ENCODE results near the gene DLX1. TPM values are rescaled to one million over a fixed set of nuclear protein-coding genes. Genes with fewer than 3 reads are reported as not detected.
A peak's percentile ranks its signal among the peaks of the same experiment; 100 is the strongest.

DLX1 gene
- total and polyA plus RNA-seq, 9 of the 15 experiments (the other 6 are each of a cell fraction or from before 2014, with no cell fraction given): 1.9 to 26.2 (median 9.6) TPM

DNA sequence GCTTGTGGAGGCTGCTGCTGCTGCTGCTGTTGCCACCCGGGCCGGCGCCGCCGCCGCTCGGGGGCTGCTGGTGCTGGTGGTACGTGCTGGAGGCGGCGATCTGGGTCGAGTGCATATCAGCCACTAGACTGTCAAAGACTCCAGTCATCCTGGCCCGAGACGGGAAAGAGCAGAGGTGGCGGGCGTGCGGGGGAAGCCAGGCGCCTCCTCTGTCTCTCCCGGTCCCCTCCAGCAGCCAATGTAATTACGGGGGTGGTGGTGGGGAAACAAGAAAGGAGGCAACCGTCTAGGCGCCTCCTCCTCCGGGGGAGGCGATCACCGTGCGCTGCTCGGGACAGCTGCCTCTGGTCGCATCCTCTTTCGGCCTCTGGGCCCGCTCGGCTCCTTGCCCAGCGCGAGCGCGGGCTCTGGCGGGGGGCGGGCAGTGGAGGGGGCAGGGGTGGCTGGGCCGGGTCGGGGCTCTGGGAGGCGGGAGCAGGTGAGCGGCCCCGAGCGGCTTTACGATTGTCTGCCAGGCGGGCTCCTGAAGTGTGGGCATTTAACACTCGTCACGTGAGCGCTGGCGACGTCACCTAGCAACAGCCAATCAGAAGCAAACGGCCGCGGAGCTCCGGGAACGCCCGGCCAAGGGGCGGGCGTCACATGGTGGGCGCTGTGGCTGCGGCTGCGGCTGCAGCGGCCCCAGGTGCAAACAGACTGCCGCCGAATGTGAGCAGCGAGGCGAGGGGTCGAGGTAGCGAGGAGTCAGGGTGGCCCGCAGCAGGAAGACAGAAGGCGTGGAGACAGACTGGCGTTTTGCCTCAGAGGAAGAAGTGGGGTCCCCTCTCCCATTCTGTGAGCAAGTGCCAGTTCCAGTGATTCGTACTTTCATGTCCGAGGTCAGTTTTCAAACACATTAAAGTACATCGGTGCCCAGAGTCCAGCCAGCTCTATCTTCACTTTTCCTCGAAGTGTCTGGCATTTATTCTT lies 17.4 kb downstream of the DLX1 start, which contains the start of gene DLX2 (continued):
- TF ChIP-seq CREB1 (IDR thresholded peaks at IDR 0.05) (peak; percentile 70), CREB1 (CRISPR knock-in tag; IDR thresholded peaks at IDR 0.05) (peak; percentile 65), GTF2E2 (tag; IDR thresholded peaks at IDR 0.05) (peak; percentile 48; the same call in 1 of the 2 replicates), HDAC2 (IDR thresholded peaks at IDR 0.05) (peak; percentile 77), CHD2 (IDR thresholded peaks at IDR 0.05; ENCODE audit: low read depth, low read length) (peak; percentile 57), TCF7 (IDR thresholded peaks at IDR 0.05; ENCODE audit: borderline replicate concordance) (no peak; the same call in 1 of the 2 replicates), POLR2A (conservative IDR thresholded peaks at IDR 0.05) (peak; percentile 66), TBL1XR1 (IDR thresholded peaks at IDR 0.05; ENCODE audit: low read length in 2 of 2) (no peak), HDAC1 (IDR thresholded peaks at IDR 0.05) (peak in 1 of 2 experiments; percentile 92; a peak in 2 of 4 replicates), TCF3 (CRISPR knock-in tag; IDR thresholded peaks at IDR 0.05) (peak; percentile 19; the same call in 1 of the 2 replicates), NFE2L1 (tag; IDR thresholded peaks at IDR 0.05; ENCODE audit: borderline replicate concordance, low read depth) (no peak), POLR2AphosphoS5 (IDR thresholded peaks at IDR 0.05; ENCODE audit: control insufficient read depth, insufficient read depth, low read depth, low read length) (peak; percentile 28), RFX5 (IDR thresholded peaks at IDR 0.05; ENCODE audit: low read depth, low read length) (no peak)
- TF ChIP-seq, protein P1, sequence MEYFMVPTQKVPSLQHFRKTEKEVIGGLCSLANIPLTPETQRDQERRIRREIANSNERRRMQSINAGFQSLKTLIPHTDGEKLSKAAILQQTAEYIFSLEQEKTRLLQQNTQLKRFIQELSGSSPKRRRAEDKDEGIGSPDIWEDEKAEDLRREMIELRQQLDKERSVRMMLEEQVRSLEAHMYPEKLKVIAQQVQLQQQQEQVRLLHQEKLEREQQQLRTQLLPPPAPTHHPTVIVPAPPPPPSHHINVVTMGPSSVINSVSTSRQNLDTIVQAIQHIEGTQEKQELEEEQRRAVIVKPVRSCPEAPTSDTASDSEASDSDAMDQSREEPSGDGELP (CRISPR knock-in tag; IDR thresholded peaks at IDR 0.05; ENCODE audit: borderline replicate concordance): peak; percentile 86
- TF ChIP-seq, protein P2, sequence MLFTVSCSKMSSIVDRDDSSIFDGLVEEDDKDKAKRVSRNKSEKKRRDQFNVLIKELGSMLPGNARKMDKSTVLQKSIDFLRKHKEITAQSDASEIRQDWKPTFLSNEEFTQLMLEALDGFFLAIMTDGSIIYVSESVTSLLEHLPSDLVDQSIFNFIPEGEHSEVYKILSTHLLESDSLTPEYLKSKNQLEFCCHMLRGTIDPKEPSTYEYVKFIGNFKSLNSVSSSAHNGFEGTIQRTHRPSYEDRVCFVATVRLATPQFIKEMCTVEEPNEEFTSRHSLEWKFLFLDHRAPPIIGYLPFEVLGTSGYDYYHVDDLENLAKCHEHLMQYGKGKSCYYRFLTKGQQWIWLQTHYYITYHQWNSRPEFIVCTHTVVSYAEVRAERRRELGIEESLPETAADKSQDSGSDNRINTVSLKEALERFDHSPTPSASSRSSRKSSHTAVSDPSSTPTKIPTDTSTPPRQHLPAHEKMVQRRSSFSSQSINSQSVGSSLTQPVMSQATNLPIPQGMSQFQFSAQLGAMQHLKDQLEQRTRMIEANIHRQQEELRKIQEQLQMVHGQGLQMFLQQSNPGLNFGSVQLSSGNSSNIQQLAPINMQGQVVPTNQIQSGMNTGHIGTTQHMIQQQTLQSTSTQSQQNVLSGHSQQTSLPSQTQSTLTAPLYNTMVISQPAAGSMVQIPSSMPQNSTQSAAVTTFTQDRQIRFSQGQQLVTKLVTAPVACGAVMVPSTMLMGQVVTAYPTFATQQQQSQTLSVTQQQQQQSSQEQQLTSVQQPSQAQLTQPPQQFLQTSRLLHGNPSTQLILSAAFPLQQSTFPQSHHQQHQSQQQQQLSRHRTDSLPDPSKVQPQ (CRISPR knock-in tag; IDR thresholded peaks at IDR 0.05; ENCODE audit: borderline replicate concordance): no peak
- TF ChIP-seq, protein P3, sequence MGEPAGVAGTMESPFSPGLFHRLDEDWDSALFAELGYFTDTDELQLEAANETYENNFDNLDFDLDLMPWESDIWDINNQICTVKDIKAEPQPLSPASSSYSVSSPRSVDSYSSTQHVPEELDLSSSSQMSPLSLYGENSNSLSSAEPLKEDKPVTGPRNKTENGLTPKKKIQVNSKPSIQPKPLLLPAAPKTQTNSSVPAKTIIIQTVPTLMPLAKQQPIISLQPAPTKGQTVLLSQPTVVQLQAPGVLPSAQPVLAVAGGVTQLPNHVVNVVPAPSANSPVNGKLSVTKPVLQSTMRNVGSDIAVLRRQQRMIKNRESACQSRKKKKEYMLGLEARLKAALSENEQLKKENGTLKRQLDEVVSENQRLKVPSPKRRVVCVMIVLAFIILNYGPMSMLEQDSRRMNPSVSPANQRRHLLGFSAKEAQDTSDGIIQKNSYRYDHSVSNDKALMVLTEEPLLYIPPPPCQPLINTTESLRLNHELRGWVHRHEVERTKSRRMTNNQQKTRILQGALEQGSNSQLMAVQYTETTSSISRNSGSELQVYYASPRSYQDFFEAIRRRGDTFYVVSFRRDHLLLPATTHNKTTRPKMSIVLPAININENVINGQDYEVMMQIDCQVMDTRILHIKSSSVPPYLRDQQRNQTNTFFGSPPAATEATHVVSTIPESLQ (CRISPR knock-in tag; IDR thresholded peaks at IDR 0.05): 0 out of 2 replicates have a peak, but pooled peaks have one; percentile 51
- TF ChIP-seq, protein P4, sequence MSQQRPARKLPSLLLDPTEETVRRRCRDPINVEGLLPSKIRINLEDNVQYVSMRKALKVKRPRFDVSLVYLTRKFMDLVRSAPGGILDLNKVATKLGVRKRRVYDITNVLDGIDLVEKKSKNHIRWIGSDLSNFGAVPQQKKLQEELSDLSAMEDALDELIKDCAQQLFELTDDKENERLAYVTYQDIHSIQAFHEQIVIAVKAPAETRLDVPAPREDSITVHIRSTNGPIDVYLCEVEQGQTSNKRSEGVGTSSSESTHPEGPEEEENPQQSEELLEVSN (IDR thresholded peaks at IDR 0.05; ENCODE audit: borderline replicate concordance in 1 of 2, extremely low read depth in 1 of 2, insufficient read depth in 1 of 2, insufficient read length in 1 of 2, low read depth in 1 of 2, low read length in 1 of 2, poor library complexity in 1 of 2, severe bottlenecking in 1 of 2): peak; percentile 89 to 94
- TF ChIP-seq, protein P5, sequence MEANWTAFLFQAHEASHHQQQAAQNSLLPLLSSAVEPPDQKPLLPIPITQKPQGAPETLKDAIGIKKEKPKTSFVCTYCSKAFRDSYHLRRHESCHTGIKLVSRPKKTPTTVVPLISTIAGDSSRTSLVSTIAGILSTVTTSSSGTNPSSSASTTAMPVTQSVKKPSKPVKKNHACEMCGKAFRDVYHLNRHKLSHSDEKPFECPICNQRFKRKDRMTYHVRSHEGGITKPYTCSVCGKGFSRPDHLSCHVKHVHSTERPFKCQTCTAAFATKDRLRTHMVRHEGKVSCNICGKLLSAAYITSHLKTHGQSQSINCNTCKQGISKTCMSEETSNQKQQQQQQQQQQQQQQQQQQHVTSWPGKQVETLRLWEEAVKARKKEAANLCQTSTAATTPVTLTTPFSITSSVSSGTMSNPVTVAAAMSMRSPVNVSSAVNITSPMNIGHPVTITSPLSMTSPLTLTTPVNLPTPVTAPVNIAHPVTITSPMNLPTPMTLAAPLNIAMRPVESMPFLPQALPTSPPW (CRISPR knock-in tag; IDR thresholded peaks at IDR 0.05): peak; percentile 79

Measured in K562 (cell line).